A673 (cell line): ENCODE data around the gene KLC3.

Source experiments
- EZH2 ChIP-seq: fragments of 200-600 bp; sonication (generic); IDR thresholded peaks from 2 replicates; pipeline ENCODE4 v1.6.1; 2017; ENCODE audit warnings: borderline replicate concordance, low read depth, mild to moderate bottlenecking, mixed read lengths, antibody characterized with exemption, low read length; ENCODE audit not compliant: poor library complexity, severe bottlenecking
- TF ChIP-seq, protein P1 (sequence below): fragments of 300-800, 200-600 bp; sonication (generic); conservative IDR thresholded peaks from 2 replicates; pipeline ENCODE4 v1.5.1; 2017; ENCODE audit warnings: low read depth, mild to moderate bottlenecking, antibody characterized with exemption, low read length, moderate library complexity, mixed read lengths

- no peak for TF ChIP-seq EZH2
- TF ChIP-seq, protein P1, sequence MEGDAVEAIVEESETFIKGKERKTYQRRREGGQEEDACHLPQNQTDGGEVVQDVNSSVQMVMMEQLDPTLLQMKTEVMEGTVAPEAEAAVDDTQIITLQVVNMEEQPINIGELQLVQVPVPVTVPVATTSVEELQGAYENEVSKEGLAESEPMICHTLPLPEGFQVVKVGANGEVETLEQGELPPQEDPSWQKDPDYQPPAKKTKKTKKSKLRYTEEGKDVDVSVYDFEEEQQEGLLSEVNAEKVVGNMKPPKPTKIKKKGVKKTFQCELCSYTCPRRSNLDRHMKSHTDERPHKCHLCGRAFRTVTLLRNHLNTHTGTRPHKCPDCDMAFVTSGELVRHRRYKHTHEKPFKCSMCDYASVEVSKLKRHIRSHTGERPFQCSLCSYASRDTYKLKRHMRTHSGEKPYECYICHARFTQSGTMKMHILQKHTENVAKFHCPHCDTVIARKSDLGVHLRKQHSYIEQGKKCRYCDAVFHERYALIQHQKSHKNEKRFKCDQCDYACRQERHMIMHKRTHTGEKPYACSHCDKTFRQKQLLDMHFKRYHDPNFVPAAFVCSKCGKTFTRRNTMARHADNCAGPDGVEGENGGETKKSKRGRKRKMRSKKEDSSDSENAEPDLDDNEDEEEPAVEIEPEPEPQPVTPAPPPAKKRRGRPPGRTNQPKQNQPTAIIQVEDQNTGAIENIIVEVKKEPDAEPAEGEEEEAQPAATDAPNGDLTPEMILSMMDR: no peak
Observed at GRCh38 chr19:45302416-45302815, 38.1 kb upstream of the KLC3 start.
